ENCODE data around the gene BCAS3.

BCAS3 gene

DNA sequence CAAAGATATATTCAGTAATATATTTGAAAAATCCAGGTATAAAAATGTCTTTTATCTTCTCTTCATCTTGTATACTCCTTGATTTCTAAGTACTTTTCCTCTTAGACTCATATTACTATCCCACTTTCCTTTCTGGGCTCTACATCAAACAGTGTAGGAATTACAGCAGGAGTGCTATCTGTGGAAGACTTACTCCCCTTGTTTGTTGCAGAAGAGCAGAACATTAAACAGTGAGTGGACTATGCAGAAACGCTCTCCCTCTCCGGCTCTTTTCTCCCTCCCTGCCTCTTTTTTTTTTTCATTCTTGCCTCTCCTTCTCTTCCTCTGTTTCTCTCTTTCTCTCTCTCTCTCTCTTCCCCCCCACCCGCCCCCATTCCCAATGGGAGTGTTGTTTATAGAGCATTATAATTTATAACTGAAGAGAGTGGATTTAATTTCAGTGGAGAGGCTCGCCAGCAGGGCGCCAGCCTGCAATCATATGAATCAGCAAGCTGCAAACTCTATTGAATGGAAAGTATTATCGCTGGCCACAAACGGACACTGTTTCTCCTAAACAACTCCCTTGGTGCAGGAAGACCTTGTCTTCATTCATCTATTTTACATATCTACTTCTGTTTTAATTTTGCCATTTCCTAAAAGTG, 479.7 kb downstream of the BCAS3 start:
- no peak for DNase-seq (ENCODE audit: low read depth)

DNA sequence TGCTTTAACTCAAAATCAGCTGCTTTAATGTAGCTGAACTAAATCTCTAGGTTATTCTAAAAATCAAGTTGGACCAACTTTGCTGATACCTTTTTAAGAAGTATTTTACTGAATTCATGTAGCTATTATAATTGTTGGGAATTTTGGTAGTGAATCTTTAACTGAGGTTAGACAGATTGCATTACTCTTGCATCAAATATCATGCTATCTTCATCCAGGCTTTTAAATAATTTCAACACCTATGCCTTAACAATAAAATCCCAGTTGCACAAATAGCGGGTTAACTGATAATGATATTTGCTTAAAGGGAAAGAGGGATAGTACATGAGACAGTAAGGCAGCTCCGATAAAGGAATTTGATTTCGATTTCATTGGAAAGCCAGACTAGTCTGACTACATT, 480.7 kb downstream of the BCAS3 start:
- no peak for DNase-seq (ENCODE audit: low read depth)

DNA sequence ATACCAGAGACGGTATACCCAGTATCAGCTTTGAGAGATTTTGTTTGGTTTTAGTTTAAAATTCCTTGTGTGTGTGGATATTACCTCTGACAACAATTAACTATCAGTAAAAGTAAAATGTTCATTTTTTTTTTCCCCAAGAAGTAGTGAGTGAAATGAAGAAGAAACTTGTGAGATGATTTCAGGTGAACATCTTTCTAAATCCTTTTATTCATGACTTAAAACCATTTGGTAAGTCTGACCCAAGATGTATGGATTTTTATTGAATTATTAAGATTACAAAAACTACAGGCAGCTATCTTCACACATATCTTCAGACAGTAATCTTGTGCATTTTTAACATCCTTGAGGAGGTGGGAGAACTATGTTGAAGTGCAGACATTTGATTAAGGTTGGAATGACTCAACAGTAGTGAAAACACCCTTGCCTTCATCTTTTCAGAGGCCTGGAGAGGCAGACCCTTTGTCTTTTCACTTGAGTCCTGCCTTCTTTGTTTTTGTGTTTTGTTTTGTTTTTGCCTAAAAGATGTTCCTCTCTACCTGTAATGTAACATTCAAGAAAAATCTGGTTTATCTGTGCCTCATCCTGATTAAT, 481.7 kb downstream of the BCAS3 start:
- DNase-seq (ENCODE audit: low read depth), result no peak

DNA sequence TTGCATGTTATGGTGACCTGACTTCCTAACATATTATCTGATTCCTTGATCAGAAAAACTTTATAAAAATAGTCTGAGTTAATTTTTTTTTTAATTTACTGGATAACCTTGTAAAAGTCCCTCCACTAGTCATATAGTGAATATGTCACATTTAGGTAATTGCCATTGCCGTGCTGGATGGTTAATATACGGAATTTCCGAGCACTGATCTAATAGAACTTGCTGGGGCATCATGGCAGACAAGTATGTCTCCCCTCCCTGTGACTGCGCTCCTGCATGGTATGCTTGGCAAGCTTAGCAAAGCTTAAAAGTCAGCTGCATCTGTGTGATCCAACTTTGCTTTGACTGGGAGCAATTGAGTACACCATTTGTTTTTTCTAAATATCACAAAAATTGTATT, 482.6 kb downstream of the BCAS3 start:
- DNase-seq (ENCODE audit: low read depth), result no peak

DNA sequence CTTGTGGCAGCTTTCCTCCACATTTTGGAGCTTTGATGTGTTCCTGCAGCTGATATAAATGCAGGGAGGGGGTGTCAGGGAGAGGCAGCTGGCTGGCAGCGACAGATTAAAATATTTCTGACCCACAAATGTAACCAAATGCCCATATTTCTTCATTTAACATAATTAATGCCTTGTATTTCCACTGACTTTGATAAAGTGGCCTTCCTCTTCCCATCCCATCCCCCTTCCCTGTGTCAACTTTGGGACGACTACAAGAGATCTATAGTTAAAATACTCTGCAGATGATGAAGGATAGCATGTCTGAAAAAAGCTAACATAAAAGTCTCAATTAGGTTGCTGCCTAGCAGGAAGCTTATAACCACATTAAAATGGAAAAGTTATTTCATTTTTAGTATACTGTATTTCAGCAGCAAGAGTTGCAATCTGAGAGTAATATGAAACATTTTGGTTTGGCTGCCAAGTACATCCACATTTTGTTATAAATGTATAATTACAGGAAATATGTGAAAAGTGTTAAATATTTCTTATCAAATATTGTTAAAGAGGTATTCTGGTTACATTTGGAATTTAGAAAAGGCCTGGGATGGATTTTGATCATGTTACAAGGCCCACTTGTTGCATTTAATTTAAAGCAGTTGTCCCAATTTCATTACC, 483.3 kb downstream of the BCAS3 start:
- no peak for DNase-seq (ENCODE audit: low read depth)

DNA sequence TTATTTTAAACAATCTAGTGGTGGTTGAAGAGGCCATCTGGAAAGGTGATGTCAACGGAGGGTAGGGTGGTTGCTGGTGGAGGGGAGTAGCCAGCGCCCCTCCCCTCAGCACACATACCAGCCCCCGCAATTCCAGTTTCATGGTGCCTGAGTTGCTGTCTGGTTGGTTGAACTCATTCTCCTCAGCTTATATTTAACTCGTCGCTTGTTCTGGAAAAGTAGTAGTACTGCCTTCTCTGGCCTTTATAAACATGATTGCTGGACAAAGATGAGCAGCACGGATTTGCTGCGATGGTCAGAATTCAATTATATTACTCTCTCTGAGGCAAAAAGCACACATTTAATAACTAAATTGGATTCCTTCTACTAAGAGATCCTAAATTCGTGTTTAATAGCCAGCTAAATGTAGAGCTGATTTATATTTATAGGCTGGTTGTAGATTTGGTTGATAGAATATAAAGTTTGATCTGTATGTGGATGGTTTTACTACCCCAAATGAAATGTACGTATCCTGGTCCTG, 484.0 kb downstream of the BCAS3 start:
- no peak for DNase-seq (ENCODE audit: low read depth)

DNA sequence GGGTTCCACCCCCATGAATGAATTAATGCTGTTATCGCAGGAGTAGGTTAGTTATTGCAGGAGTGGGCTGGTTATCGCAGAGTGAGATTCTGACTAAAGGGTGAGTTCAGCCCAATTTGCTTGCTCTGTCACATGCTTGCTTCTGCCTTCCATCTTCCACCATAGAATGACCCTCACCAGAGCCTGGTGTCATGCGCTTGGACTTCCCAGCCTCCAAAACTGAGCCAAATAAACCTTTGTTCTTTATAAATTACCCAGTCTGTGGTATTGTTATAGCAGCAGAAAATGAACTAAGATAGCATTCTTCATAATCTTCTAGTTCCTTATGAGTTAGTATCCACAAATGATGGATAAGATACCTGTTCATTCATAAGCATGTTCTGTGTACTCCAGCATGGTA, 486.9 kb downstream of the BCAS3 start:
- no peak for DNase-seq (ENCODE audit: low read depth)

DNA sequence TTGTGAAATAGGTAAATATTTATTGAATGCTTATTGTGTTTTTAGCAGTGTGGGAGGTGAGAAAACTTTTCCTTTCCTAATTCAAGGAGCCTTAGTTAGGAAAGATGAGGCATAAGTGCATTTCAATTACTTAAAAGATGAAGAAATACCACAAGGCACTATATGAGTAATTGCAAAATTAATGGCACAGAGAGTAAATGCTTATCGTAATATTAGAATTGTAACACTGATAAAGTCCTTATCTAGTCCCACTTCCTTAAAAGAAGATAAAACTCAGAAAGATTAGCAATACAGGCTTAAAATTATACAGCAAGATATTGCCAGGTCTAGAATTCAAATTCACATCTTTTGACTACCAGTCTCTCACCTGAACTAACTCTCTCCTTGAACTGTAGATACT, 489.4 kb downstream of the BCAS3 start:
- DNase-seq (ENCODE audit: low read depth), result no peak

DNA sequence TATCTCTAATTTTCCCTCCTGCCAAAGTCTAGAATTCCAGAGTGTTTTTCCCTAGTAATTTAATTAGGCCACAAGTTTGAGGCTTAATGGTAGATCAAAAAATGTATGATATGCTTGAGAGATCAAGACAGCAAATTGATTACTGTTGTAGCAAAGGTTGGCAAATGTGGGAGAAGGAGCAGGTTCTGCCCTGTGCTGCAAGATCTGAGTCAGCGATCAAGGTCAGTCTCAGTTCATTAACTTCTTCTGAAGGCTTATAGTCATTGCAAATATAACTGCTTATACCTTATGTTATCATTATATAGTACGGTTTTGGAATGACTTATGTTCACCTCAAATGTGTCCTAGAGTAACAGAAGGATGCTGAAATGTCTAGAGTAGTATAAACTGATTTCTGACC, 490.9 kb downstream of the BCAS3 start:
- no peak for DNase-seq (ENCODE audit: low read depth)

DNA sequence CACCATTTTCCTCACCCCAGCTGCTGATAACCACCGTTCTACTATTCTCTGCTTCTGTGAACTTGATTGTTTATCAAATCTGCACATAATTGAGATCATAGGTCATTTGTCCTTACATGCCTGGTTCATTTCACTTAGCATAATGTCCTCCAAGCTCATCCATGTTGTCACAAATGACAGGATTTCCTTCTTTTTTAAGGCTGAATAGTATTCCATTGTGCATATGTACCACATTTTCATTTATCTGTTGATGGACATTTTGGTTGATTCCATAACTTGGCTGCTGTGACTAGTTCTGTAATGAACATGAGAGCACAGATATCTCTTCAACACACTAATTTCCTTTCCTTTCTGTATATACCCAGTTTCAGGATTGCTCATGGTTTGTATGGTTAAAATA, 496.7 kb downstream of the BCAS3 start:
- no peak for DNase-seq (ENCODE audit: low read depth)

DNA sequence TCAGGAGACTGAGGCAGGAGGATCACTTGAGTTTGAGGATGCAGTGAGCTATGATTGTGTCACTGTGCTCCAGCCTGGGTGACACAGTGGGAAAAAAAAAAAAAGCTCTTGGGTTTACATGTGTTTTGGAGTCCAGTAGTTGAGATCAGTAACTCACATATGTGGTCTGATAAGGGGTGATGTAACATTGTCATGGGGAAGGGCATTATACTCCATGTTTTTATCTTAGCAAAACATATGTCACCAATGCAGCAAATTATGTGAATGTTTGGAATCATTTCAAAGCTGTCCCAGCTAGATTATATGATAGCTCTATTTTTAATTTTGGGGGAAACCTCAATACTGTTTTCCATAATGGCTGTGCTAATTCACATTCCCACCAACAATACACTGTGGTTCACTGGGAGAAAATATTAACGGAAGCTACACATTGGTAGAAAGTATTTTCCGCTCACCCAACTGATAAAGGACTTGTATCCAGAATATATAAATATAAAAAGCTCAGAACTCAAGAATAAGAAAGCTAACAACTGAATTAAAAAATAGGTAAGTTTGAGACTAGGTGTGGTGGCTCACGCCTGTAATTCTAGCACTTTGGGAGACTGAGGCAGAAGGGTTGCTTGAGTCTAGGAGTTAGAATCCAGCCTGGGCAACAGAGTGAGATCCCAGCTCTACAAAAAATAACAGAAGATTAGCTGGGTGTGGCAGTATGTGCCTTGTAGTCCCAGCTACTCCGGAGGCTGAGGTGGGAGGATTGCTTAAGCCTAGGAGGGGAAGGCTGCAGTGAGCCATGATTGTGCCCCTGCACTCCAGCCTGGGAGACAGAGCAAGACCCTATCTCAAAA, 497.9 kb downstream of the BCAS3 start:
- DNase-seq (ENCODE audit: low read depth), result no peak

DNA sequence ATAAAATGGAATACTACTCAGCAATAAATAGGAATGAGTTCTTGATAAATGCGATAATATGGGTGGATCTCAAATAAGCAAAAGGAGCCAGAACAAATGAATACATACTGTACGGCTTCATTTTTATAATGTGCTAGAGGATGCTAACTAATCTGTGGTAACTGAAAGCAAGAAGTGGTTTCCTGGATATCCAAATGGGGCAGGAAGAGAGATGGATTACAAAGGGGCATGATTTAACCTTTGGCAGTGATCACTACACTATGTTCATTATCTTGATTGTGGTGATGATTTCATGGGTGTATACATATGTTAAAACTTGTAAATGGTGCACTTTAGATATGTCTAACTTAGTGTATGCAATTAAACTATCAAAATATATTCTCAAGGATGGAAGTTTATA, 499.7 kb downstream of the BCAS3 start:
- no peak for DNase-seq (ENCODE audit: low read depth)

DNA sequence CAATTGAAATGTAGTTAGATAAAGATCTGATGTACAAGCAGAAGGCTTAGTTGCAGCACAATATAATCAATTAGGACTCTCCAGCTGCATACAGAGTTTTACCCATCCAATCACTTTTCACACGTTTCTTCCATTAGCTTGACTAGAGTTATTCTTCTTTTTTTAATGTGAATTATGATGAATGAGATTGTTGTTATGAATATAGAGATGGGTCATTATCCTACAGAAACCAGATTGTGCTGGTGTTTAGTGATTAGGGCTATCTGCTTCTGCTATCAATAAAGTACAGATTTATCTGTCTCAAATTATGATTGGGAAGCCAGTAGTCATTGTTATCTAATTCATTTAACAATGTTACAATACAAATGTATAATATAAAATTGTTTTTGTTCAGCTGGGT, 500.6 kb downstream of the BCAS3 start:
- no peak for DNase-seq (ENCODE audit: low read depth)

DNA sequence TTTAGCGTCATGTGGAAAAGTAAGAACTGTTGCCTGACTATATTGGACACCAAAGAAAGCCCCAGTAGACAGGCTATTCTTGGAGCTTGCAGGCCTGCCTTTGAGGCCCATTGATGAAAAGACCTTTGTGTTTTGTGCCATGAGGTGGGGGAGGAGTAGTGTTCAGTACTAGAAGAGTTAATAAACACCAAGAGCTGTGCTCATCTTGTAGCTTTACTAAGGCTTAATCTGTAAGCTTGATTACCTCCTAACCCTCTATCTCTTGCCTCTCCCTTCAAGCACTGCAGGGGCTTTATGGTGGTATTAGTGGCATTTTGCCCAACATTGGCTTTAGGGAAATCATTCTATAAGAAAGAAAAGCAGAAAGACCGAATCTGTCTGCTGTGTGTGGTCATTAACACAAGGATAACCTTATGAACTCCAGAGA, 501.7 kb downstream of the BCAS3 start:
- no peak for DNase-seq (ENCODE audit: low read depth)

DNA sequence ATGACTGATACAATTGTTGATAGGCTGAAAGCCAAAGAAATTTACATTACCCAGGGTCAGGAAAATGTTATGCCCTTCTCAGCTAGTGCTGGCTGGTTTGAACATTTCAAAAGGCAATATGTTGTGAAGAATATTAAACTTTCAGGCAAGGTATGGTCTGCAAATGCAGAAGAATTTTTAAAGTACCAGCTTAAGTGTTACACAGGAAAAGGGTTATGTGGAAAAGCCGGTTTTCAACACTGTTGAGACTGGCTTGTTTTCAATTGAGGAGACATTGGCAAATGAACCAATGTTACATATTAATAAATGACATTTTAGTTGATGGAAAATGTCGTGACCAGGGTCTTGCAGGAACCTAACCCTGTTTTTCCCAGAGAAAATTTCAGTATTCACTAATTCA, 506.1 kb downstream of the BCAS3 start:
- no peak for DNase-seq (ENCODE audit: low read depth)

DNA sequence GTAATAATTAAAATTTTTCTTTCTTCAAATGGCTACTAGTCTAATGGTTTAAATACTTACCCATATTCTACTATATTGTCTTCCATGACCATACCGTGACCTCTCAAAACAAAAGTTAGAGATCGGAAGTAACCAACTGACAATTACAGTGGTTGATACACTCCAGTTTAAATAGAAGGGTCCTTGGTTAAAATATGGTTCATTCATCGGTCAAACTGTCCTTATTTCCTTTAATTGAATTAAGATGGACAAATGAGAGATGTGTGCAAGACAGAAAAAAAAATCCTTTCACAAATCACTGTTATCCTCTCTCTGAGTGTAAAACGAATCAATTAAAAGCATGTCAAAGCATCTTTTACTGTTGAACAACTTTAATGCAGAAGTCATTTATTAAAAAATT, 507.7 kb downstream of the BCAS3 start:
- no peak for DNase-seq (ENCODE audit: low read depth)

DNA sequence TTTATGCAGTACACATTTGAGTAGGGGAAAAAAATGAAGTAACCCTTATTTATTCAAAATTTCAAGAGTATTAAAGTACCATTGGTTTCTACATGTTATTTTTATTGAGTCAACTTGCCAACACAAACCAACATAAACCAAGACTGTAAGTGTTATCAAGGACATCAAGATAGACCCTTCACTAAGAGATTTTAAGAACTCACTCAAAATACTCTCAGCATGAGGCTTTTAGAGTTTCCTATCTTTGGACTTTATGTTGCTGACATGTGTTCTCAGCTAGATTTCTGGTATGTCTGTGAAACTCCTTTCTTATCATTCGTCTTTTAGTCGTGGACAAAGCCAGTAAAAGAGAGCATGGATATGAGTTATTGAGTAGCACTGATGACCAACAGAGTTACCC, 509.4 kb downstream of the BCAS3 start:
- no peak for DNase-seq (ENCODE audit: low read depth)

DNA sequence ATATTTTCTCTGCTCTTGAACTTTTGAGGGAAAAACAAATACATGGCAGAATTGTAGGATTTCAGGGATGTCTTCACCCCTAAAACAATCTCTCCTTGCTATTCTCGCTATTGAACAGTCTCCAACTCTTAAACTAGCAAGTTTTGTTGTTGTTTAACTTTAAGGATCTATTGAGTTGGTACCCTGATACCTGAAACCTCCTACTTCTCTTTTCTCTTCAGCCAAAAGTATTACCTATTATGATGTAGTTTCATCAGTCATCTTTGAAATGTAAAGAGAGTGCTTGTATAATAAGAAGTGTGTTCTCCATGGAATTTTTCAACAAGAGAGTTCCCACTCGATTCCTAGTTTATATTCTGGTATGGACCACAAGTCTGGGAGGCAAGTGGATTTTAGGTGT, 510.4 kb downstream of the BCAS3 start:
- no peak for DNase-seq (ENCODE audit: low read depth)

DNA sequence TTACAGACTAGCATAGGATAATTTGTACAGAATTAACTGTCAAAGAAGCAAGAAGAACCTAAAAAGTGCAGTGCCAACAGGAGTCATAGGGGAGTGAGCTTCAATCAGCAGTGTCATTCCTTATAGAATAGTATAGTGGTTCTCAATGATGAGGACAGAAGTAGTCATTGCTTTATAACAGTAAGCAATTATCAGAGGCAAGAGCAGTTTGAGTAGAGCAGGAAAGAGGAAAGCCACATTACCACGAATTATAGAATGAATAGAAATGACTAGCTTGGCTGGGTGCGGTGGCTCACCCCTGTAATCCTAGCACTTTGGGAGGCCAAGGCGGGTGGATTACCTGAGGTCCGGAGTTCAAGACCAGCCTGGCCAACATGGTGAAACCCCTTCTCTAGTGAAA, 512.3 kb downstream of the BCAS3 start:
- no peak for DNase-seq (ENCODE audit: low read depth)

DNA sequence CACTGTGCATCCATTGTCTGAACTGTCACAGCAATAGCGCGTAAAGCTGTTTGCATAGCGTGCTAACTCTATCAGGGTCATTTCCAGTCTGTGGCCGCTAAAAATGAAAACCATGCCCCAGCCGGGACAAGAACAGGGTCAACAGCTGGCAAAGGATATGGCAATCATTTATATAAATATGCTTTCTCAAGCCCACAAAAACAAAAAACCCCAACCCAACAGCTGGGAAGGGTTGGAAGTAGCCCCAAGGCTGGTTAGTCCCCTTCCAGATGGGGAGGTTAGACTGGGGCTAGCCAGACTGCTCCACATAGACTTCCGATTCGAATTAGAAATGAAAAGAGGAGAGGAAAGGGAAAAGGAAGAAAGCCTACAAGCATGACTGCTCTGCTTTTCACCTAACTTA, 518.7 kb downstream of the BCAS3 start:
- no peak for DNase-seq (ENCODE audit: low read depth)

DNA sequence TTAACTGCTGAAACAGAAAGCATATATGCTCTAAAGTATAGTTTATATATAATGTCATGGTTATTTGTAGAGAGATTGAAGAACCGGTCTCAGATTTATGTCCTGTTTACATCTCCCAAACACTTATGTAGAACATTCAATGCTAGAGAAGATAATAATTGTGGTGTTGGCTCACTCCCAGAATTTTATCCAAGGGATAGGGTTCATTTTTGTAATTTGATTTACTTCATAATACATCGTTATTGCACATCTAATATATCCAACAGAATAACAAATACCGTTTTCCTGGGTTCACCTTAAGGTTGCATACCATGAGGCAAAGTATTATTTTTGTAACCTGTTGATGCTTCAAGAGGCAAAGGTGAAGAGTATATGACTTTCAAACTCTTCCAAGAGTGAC, 519.1 kb downstream of the BCAS3 start:
- no peak for DNase-seq (ENCODE audit: low read depth)

DNA sequence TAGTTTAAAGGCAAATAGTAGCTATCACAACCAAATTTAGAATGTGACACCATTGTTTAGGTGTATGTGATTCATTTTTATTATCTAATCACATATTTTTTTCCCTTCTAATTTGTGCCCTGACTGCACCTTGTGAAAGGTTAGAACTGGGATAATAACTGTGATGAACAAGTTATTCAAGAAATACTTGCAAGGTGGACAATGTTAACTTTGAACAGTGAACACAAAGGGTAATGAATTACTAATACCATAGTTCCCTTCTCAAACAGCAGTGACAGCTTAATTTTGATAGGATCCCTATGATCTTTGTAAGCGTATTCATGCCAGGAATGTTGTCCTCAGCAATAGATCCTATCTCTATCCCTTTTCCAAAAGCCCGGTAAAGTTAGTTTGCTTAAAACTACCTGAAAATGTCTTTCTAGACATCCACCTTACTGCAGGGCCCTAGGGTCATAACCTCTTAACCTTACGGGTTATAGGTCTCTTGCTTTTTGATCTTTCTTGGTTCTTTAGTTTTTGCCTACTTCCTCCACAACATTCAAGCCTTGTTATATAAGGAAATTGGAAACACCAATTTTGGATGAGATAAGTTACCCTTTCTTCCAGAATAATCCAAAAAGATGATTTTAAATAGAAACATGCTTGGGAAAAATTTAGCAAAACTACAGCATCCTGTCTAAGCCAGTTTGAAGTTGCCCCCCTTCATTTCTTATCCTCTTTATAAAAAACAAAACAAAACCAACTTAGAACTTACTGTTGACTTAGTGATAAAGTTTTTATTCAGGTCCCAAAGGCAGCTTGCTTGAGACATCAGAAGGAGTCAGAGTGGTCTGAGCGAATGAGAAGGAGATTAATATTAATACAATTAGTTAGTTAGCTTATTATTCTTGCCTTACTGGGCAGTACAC, 522.0 kb downstream of the BCAS3 start:
- DNase-seq (ENCODE audit: low read depth), result no peak

Measured in activated T-helper 1 cell treated with Interleukin-2 at 50 U/mL for 16 hours (primary cell).